NT2/D1 (cell line): ENCODE data around the gene SCN10A.

Experiments used
- SUZ12 ChIP-seq: IDR thresholded peaks from 2 replicates; pipeline ENCODE4 v1.6.1; 2011; ENCODE audit not compliant: insufficient read length, insufficient read depth; ENCODE audit errors: extremely low read depth
- YY1 ChIP-seq: IDR thresholded peaks from 2 replicates; pipeline ENCODE4 v1.6.1; 2011; ENCODE audit not compliant: insufficient read length, insufficient read depth
- ZNF274 ChIP-seq: IDR thresholded peaks from 2 replicates; pipeline ENCODE4 v1.6.1; 2011; ENCODE audit warnings: mild to moderate bottlenecking, low read depth, low read length

DNA sequence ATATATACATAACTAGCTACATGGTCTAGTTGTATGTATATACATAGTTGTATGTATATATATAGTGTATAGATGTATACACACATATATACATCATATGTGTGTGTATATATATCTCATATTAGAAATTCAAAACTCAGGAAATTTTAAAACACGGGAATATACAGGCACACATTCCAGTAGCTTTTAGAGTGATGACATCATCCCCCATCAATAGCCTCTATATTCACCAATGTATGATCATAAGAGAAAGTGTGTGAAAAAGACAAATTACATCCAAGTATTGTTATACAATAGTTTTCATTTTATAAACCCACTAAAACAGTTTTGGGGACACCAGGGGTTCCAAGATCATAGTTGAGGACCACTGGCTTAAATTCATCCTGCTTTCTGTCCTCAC lies 23.0 kb downstream of the SCN10A start:
- TF ChIP-seq ZNF274 (no peak), SUZ12 (no peak), YY1 (no peak)
